ENCODE results near the gene CNTNAP5.

- TF ChIP-seq ELF4 (IDR thresholded peaks at IDR 0.05) (no peak), SP1 (IDR thresholded peaks at IDR 0.05) (no peak), FOXA1 (IDR thresholded peaks at IDR 0.05) (no peak), L3MBTL2 (conservative IDR thresholded peaks at IDR 0.05) (no peak), NFRKB (IDR thresholded peaks at IDR 0.05) (no peak), ZNF384 (IDR thresholded peaks at IDR 0.05) (no peak), TARDBP (IDR thresholded peaks at IDR 0.05) (no peak), FOXK2 (IDR thresholded peaks at IDR 0.05) (no peak), HDGF (IDR thresholded peaks at IDR 0.05; ENCODE audit: borderline replicate concordance) (no peak), SUZ12 (IDR thresholded peaks at IDR 0.05) (no peak), FOXM1 (IDR thresholded peaks at IDR 0.05; ENCODE audit: borderline replicate concordance) (no peak), BHLHE40 (IDR thresholded peaks at IDR 0.05; ENCODE audit: borderline replicate concordance) (no peak)
- TF ChIP-seq, protein P1, sequence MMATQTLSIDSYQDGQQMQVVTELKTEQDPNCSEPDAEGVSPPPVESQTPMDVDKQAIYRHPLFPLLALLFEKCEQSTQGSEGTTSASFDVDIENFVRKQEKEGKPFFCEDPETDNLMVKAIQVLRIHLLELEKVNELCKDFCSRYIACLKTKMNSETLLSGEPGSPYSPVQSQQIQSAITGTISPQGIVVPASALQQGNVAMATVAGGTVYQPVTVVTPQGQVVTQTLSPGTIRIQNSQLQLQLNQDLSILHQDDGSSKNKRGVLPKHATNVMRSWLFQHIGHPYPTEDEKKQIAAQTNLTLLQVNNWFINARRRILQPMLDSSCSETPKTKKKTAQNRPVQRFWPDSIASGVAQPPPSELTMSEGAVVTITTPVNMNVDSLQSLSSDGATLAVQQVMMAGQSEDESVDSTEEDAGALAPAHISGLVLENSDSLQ (IDR thresholded peaks at IDR 0.05), result no peak
These were observed 688.9 kb downstream of the CNTNAP5 start for GRCh38 chr2:124713969-124714368.

All from HEK293T (cell line).